ENCODE results near the gene FSIP1.

FSIP1 gene

GRCh38 chr15:39565851-39566250, 216.8 kb downstream of the FSIP1 start:
- Histone ChIP-seq H3K27me3 (ENCODE audit: insufficient read depth, poor library complexity, severe bottlenecking) (no peaks in the 10 kb centered on the region), H3K4me1 (ENCODE audit: insufficient read depth, poor library complexity, severe bottlenecking) (no peaks in the 10 kb centered on the region), H3K4me3 (ENCODE audit: severe bottlenecking) (no peak overlapping the region), H3K9me3 (ENCODE audit: severe bottlenecking) (no peaks in the 10 kb centered on the region), H3K36me3 (ENCODE audit: low read depth) (no peaks in the 10 kb centered on the region), H3K27ac (ENCODE audit: poor library complexity, severe bottlenecking) (no peak overlapping the region)
- ATAC-seq (ENCODE audit: low read depth) (no peak), DNase-seq (ENCODE audit: low spot score) (no peak)
- no peak for TF ChIP-seq CTCF (IDR thresholded peaks at IDR 0.05; ENCODE audit: poor library complexity, severe bottlenecking)

GRCh38 chr15:39564972-39565665, 217.5 kb downstream of the FSIP1 start:
- no peak for ATAC-seq (ENCODE audit: low read depth)
- Histone ChIP-seq H3K9me3 (ENCODE audit: severe bottlenecking) (no peaks in the 10 kb centered on the region), H3K27ac (ENCODE audit: poor library complexity, severe bottlenecking) (no peak overlapping the region), H3K36me3 (ENCODE audit: low read depth) (no peaks in the 10 kb centered on the region), H3K4me3 (ENCODE audit: severe bottlenecking) (no peak overlapping the region), H3K4me1 (ENCODE audit: insufficient read depth, poor library complexity, severe bottlenecking) (no peaks in the 10 kb centered on the region), H3K27me3 (ENCODE audit: insufficient read depth, poor library complexity, severe bottlenecking) (no peaks in the 10 kb centered on the region)
- no peak for TF ChIP-seq CTCF (IDR thresholded peaks at IDR 0.05; ENCODE audit: poor library complexity, severe bottlenecking)
- no peak for DNase-seq (ENCODE audit: low spot score)

DNA sequence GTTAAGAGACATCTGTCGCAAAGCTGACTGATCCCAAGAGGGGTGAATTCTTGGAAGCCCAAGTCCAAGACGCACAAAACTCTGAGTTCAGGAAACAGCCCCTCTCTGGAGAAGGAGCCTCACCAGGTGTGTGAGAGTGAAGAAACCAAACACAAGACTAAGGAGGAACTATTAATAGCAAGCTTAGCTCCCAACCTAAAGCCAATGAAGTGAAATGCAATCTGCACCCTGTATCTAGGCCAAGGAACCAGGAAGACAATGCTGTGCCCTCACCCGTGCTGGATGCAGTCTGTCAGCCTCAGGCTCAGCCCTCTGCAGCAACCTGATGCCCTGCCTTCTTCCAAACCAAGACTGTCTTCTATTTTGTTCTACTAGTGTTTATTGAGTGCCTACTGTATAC, 224.2 kb downstream of the FSIP1 start:
- Histone ChIP-seq H3K27me3 (ENCODE audit: insufficient read depth, poor library complexity, severe bottlenecking) (no peaks in the 10 kb centered on the region), H3K4me1 (ENCODE audit: insufficient read depth, poor library complexity, severe bottlenecking) (peaks cover 8% of the 10 kb centered on the region), H3K27ac (ENCODE audit: poor library complexity, severe bottlenecking) (no peak overlapping the region), H3K4me3 (ENCODE audit: severe bottlenecking) (no peak overlapping the region), H3K9me3 (ENCODE audit: severe bottlenecking) (no peaks in the 10 kb centered on the region), H3K36me3 (ENCODE audit: low read depth) (no peaks in the 10 kb centered on the region)
- no peak for TF ChIP-seq CTCF (IDR thresholded peaks at IDR 0.05; ENCODE audit: poor library complexity, severe bottlenecking)
- DNase-seq (ENCODE audit: low spot score) (no peak), ATAC-seq (ENCODE audit: low read depth) (no peak)

GRCh38 chr15:39556461-39556860, 226.2 kb downstream of the FSIP1 start:
- ATAC-seq (ENCODE audit: low read depth) (peak; percentile 63; the same call in 2 of the 3 replicates), DNase-seq (ENCODE audit: low spot score) (no peak)
- H3K4me1 ChIP-seq (ENCODE audit: insufficient read depth, poor library complexity, severe bottlenecking), result peaks cover 8% of the 10 kb centered on the region
- TF ChIP-seq CTCF (IDR thresholded peaks at IDR 0.05; ENCODE audit: poor library complexity, severe bottlenecking), result no peak
- H3K27me3 ChIP-seq (ENCODE audit: insufficient read depth, poor library complexity, severe bottlenecking), result no peaks in the 10 kb centered on the region
- no peaks in the 10 kb centered on the region for H3K9me3 ChIP-seq (ENCODE audit: severe bottlenecking)
- no peaks in the 10 kb centered on the region for H3K36me3 ChIP-seq (ENCODE audit: low read depth)
- no peak overlapping the region for H3K4me3 ChIP-seq (ENCODE audit: severe bottlenecking)
- H3K27ac ChIP-seq (ENCODE audit: poor library complexity, severe bottlenecking), result no peak overlapping the region

DNA sequence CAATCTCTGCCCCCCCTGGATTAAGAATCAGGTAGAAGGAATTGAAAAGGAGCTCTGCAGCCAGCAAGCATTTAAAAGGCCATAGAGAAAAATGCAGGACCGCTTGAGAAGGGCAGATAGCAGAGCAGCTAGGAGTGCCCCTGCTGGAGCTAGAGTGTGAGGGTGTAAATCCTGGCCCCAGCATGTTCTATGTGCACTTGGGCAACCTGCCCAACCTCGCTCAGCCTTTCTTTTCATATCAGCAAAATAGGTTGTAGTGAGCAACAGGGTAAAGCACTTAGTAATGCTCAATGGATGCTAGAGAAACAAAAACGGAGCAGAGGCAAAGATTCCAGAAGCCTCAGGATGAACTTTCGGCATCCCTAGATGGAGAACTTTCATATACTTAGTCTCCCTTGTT, 226.8 kb downstream of the FSIP1 start:
- ATAC-seq (ENCODE audit: low read depth) (peak; percentile 26; the same call in 2 of the 3 replicates), DNase-seq (ENCODE audit: low spot score) (no peak)
- no peak overlapping the region for H3K4me3 ChIP-seq (ENCODE audit: severe bottlenecking)
- TF ChIP-seq CTCF (IDR thresholded peaks at IDR 0.05; ENCODE audit: poor library complexity, severe bottlenecking), result no peak
- H3K27me3 ChIP-seq (ENCODE audit: insufficient read depth, poor library complexity, severe bottlenecking), result no peaks in the 10 kb centered on the region
- H3K9me3 ChIP-seq (ENCODE audit: severe bottlenecking), result no peaks in the 10 kb centered on the region
- H3K4me1 ChIP-seq (ENCODE audit: insufficient read depth, poor library complexity, severe bottlenecking), result peaks cover 8% of the 10 kb centered on the region
- no peak overlapping the region for H3K27ac ChIP-seq (ENCODE audit: poor library complexity, severe bottlenecking)
- no peaks in the 10 kb centered on the region for H3K36me3 ChIP-seq (ENCODE audit: low read depth)

Measured in RWPE2 (cell line).